Measurements from ENCODE around the gene CASP7. TPM values are rescaled to one million over a fixed set of nuclear protein-coding genes. Genes with fewer than 3 reads are reported as not detected.

Gene CASP7
- total RNA-seq, 1 experiment from 2014 or later: 7.4 TPM

- Mint-ChIP-seq H3K27me3 (ENCODE audit: insufficient read depth, unreplicated experiment) (no peaks in the 10 kb centered on the region), H3K27ac (ENCODE audit: low read depth, unreplicated experiment) (no peak overlapping the region), H3K9me3 (ENCODE audit: unreplicated experiment) (no peaks in the 10 kb centered on the region), H3K36me3 (ENCODE audit: insufficient read depth, unreplicated experiment) (no peaks in the 10 kb centered on the region), H3K4me3 (ENCODE audit: unreplicated experiment) (no peak overlapping the region), H3K4me1 (ENCODE audit: insufficient read depth, unreplicated experiment) (peaks cover 11% of the 10 kb centered on the region)
- ChIA-PET POLR2A (interaction anchor here (0.8 kb wide), 1 partner anchor 14 kb away, joined by 4 read pairs; no protein-coding TSS in a partner anchor), CTCF (no interaction called here)
- TF ChIP-seq CTCF (IDR thresholded peaks at IDR 0.05; ENCODE audit: unreplicated experiment): no peak
- no TSS peak for BruUV-seq (replicated peaks)
- intact Hi-C loops (cut with micrococcal nuclease): no loop called here
- DNase-seq (ENCODE audit: unreplicated experiment): no peak
Observed at GRCh38 chr10:113665352-113665751, 14.4 kb upstream of the CASP7 start.

- POLR2A ChIA-PET: no interaction called here
- Mint-ChIP-seq H3K4me1 (ENCODE audit: insufficient read depth, unreplicated experiment) (peaks cover 11% of the 10 kb centered on the region), H3K36me3 (ENCODE audit: insufficient read depth, unreplicated experiment) (no peaks in the 10 kb centered on the region), H3K27ac (ENCODE audit: low read depth, unreplicated experiment) (no peak overlapping the region), H3K9me3 (ENCODE audit: unreplicated experiment) (no peaks in the 10 kb centered on the region), H3K4me3 (ENCODE audit: unreplicated experiment) (no peak overlapping the region), H3K27me3 (ENCODE audit: insufficient read depth, unreplicated experiment) (peaks cover 3% of the 10 kb centered on the region)
- BruUV-seq (replicated peaks): no TSS peak
- no peak for TF ChIP-seq CTCF (IDR thresholded peaks at IDR 0.05; ENCODE audit: unreplicated experiment)
- intact Hi-C loops (cut with micrococcal nuclease): no loop called here
- CTCF ChIA-PET: no interaction called here
- DNase-seq (ENCODE audit: unreplicated experiment): peak; percentile 57
Observed at GRCh38 chr10:113665806-113666354, 13.8 kb upstream of the CASP7 start.

- Mint-ChIP-seq H3K4me3 (ENCODE audit: unreplicated experiment) (no peak overlapping the region), H3K9me3 (ENCODE audit: unreplicated experiment) (no peaks in the 10 kb centered on the region), H3K4me1 (ENCODE audit: insufficient read depth, unreplicated experiment) (peaks cover 11% of the 10 kb centered on the region), H3K27ac (ENCODE audit: low read depth, unreplicated experiment) (no peak overlapping the region), H3K36me3 (ENCODE audit: insufficient read depth, unreplicated experiment) (no peaks in the 10 kb centered on the region), H3K27me3 (ENCODE audit: insufficient read depth, unreplicated experiment) (peaks cover 12% of the 10 kb centered on the region)
- CTCF ChIA-PET: no interaction called here
- intact Hi-C loops (cut with micrococcal nuclease): no loop called here
- DNase-seq (ENCODE audit: unreplicated experiment): no peak
- no peak for TF ChIP-seq CTCF (IDR thresholded peaks at IDR 0.05; ENCODE audit: unreplicated experiment)
- no TSS peak for BruUV-seq (replicated peaks)
- POLR2A ChIA-PET: no interaction called here
Observed at GRCh38 chr10:113666682-113667252, 12.9 kb upstream of the CASP7 start.

- Mint-ChIP-seq H3K4me1 (ENCODE audit: insufficient read depth, unreplicated experiment) (peaks cover 9% of the 10 kb centered on the region), H3K4me3 (ENCODE audit: unreplicated experiment) (peak overlapping the region; percentile 78), H3K27me3 (ENCODE audit: insufficient read depth, unreplicated experiment) (no peaks in the 10 kb centered on the region), H3K36me3 (ENCODE audit: insufficient read depth, unreplicated experiment) (no peaks in the 10 kb centered on the region), H3K9me3 (ENCODE audit: unreplicated experiment) (peaks cover 18% of the 10 kb centered on the region), H3K27ac (ENCODE audit: low read depth, unreplicated experiment) (peak overlapping the region; percentile 97)
- intact Hi-C loops (cut with micrococcal nuclease): no loop called here
- ChIA-PET POLR2A (interaction anchor here (0.6 to 1.8 kb wide), 10 partner anchors 9 to 865 kb away, joined by 3 to 5 read pairs (median 4); partner anchors contain the start of gene CCDC186), CTCF (interaction anchor here (0.6 to 1.5 kb wide), 5 partner anchors 8 to 528 kb away, joined by 3 to 5 read pairs (median 3); no protein-coding TSS in a partner anchor)
- peak; percentile 56 for DNase-seq (ENCODE audit: unreplicated experiment)
- TSS peak; percentile 27 for BruUV-seq (replicated peaks)
- no peak for TF ChIP-seq CTCF (IDR thresholded peaks at IDR 0.05; ENCODE audit: unreplicated experiment)
Observed at GRCh38 chr10:113680190-113681111, 739 bp downstream of the CASP7 start.
